Measurements from ENCODE around the gene RASD2. TPM values are rescaled to one million over a fixed set of nuclear protein-coding genes. Genes with fewer than 3 reads are reported as not detected.

The RASD2 gene
- total and polyA plus RNA-seq, 2 donors from 2014 or later: 1.1 to 3.4 TPM

DNA sequence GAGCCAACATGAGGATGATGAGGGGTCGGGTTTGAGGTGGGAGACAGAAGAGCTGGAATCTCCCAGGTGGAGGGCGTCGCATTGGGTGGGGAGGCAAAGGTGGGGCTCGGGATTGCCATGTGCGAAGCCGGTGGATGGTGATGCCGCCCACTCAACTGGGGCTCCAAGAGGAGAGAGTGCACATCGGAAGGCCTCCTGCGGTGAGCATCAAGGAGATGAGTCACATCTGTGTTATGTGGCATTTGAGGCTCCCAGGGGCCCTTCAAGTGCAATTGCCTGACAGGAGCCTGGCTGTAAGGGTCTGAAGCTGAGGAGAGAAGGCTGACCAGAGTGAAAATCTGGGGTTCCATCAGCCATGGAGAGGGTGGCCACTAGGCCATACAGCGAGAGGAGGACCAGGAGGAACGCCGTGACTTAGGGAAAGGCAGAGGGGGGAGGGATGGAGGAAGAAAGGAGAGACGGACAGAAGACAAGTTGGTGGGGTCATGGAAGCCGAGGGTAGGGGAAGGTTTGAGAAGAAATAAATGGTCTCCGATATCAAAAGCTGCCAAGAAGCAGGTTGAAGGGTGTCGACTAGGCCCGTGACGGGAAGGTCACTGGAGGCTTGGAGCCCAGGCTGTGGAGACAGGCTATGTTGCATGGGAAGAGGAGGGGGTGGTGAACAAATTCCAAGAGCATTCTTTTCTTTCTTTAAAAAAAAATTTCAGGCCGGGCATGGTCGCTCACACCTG, 21.3 kb downstream of the RASD2 start:
- no peak for DNase-seq
- intact Hi-C loops (cut with DNase I): no loop called here
- Histone ChIP-seq H3K9me3 (ENCODE audit: control insufficient read depth in 2 of 3, insufficient read depth in 1 of 3, low read length in 3 of 3) (no peaks in the 10 kb centered on the region), H3K36me3 (ENCODE audit: control insufficient read depth in 2 of 3, insufficient read depth in 3 of 3, low read length in 3 of 3) (no peaks in the 10 kb centered on the region), H3K27me3 (ENCODE audit: control insufficient read depth, insufficient read depth, low read length) (no peaks in the 10 kb centered on the region), H3K9ac (ENCODE audit: low read length in 3 of 3) (no peak overlapping the region), H3K4me3 (ENCODE audit: low read length in 3 of 3) (no peak overlapping the region), H3K4me1 (ENCODE audit: control insufficient read depth in 2 of 3, insufficient read depth in 2 of 3, low read depth in 1 of 3, low read length in 3 of 3) (peaks cover 0 to 4% (median 0%) of the 10 kb centered on the region in 3 donors), H3K27ac (ENCODE audit: low read depth in 2 of 2, low read length in 2 of 2) (no peak overlapping the region)
- TF ChIP-seq, protein P1, sequence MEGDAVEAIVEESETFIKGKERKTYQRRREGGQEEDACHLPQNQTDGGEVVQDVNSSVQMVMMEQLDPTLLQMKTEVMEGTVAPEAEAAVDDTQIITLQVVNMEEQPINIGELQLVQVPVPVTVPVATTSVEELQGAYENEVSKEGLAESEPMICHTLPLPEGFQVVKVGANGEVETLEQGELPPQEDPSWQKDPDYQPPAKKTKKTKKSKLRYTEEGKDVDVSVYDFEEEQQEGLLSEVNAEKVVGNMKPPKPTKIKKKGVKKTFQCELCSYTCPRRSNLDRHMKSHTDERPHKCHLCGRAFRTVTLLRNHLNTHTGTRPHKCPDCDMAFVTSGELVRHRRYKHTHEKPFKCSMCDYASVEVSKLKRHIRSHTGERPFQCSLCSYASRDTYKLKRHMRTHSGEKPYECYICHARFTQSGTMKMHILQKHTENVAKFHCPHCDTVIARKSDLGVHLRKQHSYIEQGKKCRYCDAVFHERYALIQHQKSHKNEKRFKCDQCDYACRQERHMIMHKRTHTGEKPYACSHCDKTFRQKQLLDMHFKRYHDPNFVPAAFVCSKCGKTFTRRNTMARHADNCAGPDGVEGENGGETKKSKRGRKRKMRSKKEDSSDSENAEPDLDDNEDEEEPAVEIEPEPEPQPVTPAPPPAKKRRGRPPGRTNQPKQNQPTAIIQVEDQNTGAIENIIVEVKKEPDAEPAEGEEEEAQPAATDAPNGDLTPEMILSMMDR (IDR thresholded peaks at IDR 0.05; ENCODE audit: borderline replicate concordance, extremely low read depth, insufficient read depth): no peak
- FAIRE-seq: no peak

DNA sequence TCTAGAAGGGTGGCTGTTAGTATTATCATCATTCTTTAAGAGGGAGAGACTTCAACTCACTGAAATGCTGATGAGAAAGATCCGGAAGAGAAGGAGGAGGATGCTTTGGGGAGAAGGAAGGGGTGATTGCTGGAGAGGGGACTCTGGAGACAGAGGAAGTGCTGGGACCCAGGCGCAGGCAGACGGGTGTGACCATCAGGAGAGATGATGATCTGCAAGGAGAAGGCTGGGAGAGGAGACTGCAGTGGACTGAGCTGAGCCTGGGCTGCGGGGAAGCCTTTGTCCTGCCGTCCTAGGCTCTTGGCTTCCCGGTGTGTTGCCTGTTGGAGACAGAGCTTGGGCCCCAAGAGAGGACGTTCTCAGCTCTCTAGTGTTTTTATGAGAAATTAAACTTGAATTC, 22.6 kb downstream of the RASD2 start:
- peaks cover 0 to 4% (median 0%) of the 10 kb centered on the region in 3 donors for H3K4me1 ChIP-seq (ENCODE audit: control insufficient read depth in 2 of 3, insufficient read depth in 2 of 3, low read depth in 1 of 3, low read length in 3 of 3)
- DNase-seq: no peak
- no peak for FAIRE-seq
- H3K36me3 ChIP-seq (ENCODE audit: control insufficient read depth in 2 of 3, insufficient read depth in 3 of 3, low read length in 3 of 3): no peaks in the 10 kb centered on the region
- H3K4me3 ChIP-seq (ENCODE audit: low read length in 3 of 3): no peak overlapping the region
- TF ChIP-seq, protein P1 (IDR thresholded peaks at IDR 0.05; ENCODE audit: borderline replicate concordance, extremely low read depth, insufficient read depth): no peak
- H3K9ac ChIP-seq (ENCODE audit: low read length in 3 of 3): no peak overlapping the region
- intact Hi-C loops (cut with DNase I): no loop called here
- H3K9me3 ChIP-seq (ENCODE audit: control insufficient read depth in 2 of 3, insufficient read depth in 1 of 3, low read length in 3 of 3): no peaks in the 10 kb centered on the region
- H3K27me3 ChIP-seq (ENCODE audit: control insufficient read depth, insufficient read depth, low read length): no peaks in the 10 kb centered on the region
- no peak overlapping the region for H3K27ac ChIP-seq (ENCODE audit: low read depth in 2 of 2, low read length in 2 of 2)

DNA sequence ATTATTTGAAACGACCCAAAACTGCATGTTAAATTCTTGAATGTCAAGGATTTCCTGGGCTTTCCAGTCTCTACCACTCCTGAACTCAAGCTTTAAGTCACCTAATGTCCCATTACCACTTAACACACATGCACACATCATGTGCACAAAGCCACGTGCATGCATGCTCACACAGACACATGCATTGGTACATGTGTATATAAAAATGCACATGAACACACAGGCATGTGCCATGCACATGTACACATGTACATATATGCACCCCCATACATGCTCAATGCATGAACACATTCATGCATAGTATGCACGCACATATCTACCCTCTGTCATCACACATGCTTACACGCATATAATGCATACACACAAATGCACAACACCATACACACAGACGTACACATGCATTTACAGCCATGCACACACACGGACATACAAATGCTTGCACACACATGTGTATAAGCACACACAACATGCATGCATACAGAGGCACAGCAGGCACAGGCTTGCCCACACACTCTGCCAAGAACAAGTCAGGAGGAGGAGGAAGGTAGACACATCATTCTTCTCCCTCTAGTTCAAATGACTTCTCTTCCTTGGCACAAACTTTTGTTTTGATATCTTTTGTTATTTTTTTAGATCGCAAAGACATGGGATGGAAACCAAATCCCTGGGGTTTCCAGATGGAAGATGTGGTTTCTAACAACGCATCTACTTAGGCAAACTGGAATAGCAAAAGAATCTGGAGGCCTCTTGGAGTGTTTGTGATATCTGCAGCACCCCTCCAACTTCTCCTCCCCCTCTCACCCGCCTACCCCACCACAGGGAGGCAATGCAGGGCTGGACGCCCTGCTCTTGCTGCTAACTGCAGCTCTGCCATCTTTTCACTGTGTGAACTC, 24.6 kb downstream of the RASD2 start:
- FAIRE-seq (no peak), DNase-seq (no peak)
- Histone ChIP-seq H3K4me3 (ENCODE audit: low read length in 3 of 3) (no peak overlapping the region), H3K27me3 (ENCODE audit: control insufficient read depth, insufficient read depth, low read length) (no peaks in the 10 kb centered on the region), H3K9ac (ENCODE audit: low read length in 3 of 3) (no peak overlapping the region), H3K27ac (ENCODE audit: low read depth in 2 of 2, low read length in 2 of 2) (no peak overlapping the region), H3K9me3 (ENCODE audit: control insufficient read depth in 2 of 3, insufficient read depth in 1 of 3, low read length in 3 of 3) (no peaks in the 10 kb centered on the region), H3K4me1 (ENCODE audit: control insufficient read depth in 2 of 3, insufficient read depth in 2 of 3, low read depth in 1 of 3, low read length in 3 of 3) (peaks cover 0 to 4% (median 0%) of the 10 kb centered on the region in 3 donors), H3K36me3 (ENCODE audit: control insufficient read depth in 2 of 3, insufficient read depth in 3 of 3, low read length in 3 of 3) (no peaks in the 10 kb centered on the region)
- TF ChIP-seq, protein P1 (IDR thresholded peaks at IDR 0.05; ENCODE audit: borderline replicate concordance, extremely low read depth, insufficient read depth): no peak
- intact Hi-C loops (cut with DNase I): no loop called here

Data from kidney (tissue), 14 donors.